SK-N-SH (cell line): ENCODE data around the gene PLCL2.

Source experiments
- CTCF ChIP-seq: fragments of 200-600 bp; sonication (generic); IDR thresholded peaks from 2 replicates; pipeline ENCODE4 v1.6.1; 2017; ENCODE audit warnings: antibody characterized with exemption, mild to moderate bottlenecking, moderate library complexity
- EP300 ChIP-seq, 2 experiments: IDR thresholded peaks; 2 replicates each; pipeline versions ENCODE4 v1.4.0 to v1.6.1; 2012; ENCODE audit warnings: borderline replicate concordance in 1 of 2, low read depth in 1 of 2, low read length in 1 of 2
- MAX ChIP-seq: IDR thresholded peaks from 2 replicates; pipeline ENCODE4 v1.4.0; 2012; ENCODE audit warnings: low read depth
- MEF2A ChIP-seq: IDR thresholded peaks from 2 replicates; pipeline ENCODE4 v1.4.0; 2012; ENCODE audit warnings: low read depth, borderline replicate concordance
- NFIC ChIP-seq: IDR thresholded peaks from 2 replicates; pipeline ENCODE4 v1.4.0; 2012; ENCODE audit warnings: borderline replicate concordance
- POLR2AphosphoS5 ChIP-seq: IDR thresholded peaks from 2 replicates; pipeline ENCODE4 v1.6.1; 2012; ENCODE audit warnings: low read depth, low read length
- RAD21 ChIP-seq: IDR thresholded peaks from 2 replicates; pipeline ENCODE4 v1.6.1; 2012; ENCODE audit warnings: mild to moderate bottlenecking, low read length
- REST ChIP-seq: IDR thresholded peaks from 2 replicates; pipeline ENCODE4 v1.6.1; 2012; ENCODE audit warnings: mild to moderate bottlenecking, low read depth, low read length, moderate library complexity
- SIN3A ChIP-seq: IDR thresholded peaks from 2 replicates; pipeline ENCODE4 v1.6.1; 2012; ENCODE audit warnings: low read depth, mild to moderate bottlenecking, low read length, moderate library complexity, borderline replicate concordance

- TF ChIP-seq REST (no peak), RAD21 (no peak), NFIC (no peak), MEF2A (no peak), CTCF (no peak), EP300 (IDR thresholded peaks at IDR 0.05; ENCODE audit: borderline replicate concordance in 1 of 2, low read depth in 1 of 2, low read length in 1 of 2) (no peak), MAX (no peak), POLR2AphosphoS5 (no peak), SIN3A (no peak)
Observed at GRCh38 chr3:17055374-17056276, 170.9 kb downstream of the PLCL2 start.
